ENCODE measurements around the gene LAMP5.

DNA sequence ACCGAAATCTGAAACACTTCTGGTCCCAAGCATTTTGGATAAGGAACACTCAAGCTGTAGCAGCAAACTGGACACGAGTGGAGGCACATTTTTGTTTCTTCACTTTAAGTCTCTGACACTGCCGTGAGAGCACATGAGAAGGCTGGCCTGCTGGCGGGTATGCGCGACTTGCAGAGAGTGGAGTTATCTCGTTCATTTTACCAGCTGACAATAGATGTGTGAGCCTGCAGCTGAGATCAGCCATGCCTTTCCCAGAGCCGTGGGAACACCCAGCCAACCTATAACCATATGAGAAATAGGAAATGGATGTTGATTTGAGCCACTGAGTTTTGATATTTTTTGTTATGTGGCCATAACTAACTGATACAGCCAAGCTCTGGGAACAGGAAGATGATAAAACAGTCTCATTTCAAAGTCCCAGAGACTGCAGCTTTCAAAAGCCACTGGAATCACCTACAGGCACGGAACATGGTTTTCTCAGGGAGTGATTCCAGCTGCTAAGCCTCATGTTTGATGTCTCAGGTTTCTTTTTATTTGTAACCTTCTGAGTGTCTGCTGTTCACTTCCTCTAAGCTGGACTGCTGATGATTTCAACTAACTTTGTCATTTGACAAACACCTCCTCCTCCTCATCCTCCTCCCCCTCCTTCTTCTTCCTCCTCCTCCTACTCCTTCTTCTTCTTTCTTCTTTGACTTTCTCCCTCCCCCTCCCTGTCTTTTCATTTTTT is 28.6 kb upstream of the LAMP5 start:
- TF ChIP-seq TARDBP (IDR thresholded peaks at IDR 0.05), result no peak
- no peak for TF ChIP-seq L3MBTL2 (conservative IDR thresholded peaks at IDR 0.05)
- TF ChIP-seq FOXA1 (IDR thresholded peaks at IDR 0.05), result no peak
- no peak for TF ChIP-seq ZNF384 (IDR thresholded peaks at IDR 0.05)
- TF ChIP-seq, protein P1, sequence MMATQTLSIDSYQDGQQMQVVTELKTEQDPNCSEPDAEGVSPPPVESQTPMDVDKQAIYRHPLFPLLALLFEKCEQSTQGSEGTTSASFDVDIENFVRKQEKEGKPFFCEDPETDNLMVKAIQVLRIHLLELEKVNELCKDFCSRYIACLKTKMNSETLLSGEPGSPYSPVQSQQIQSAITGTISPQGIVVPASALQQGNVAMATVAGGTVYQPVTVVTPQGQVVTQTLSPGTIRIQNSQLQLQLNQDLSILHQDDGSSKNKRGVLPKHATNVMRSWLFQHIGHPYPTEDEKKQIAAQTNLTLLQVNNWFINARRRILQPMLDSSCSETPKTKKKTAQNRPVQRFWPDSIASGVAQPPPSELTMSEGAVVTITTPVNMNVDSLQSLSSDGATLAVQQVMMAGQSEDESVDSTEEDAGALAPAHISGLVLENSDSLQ (IDR thresholded peaks at IDR 0.05), result no peak
- no peak for TF ChIP-seq SP1 (IDR thresholded peaks at IDR 0.05)

All from HEK293T (cell line).